OCI-LY3 (cell line): Measurements from ENCODE around the gene ZNF672.

ENCODE experiments used
- H2AFZ ChIP-seq: fragments of 200-600, 300-600 bp; shearing (Covaris generic); 2 replicates; pipeline ENCODE4 v1.6.0; 2014; ENCODE audit warnings: antibody characterized with exemption, low read depth, low read length
- H3K27ac ChIP-seq: fragments of 200-600, 300-600 bp; sonication (generic); 2 replicates; pipeline ENCODE4 v1.5.1; 2014; ENCODE audit warnings: mild to moderate bottlenecking, low read length, moderate library complexity, mixed read lengths
- H3K27me3 ChIP-seq: fragments of 200-600, 300-600 bp; sonication (generic); 2 replicates; pipeline ENCODE4 v1.6.1; 2014; ENCODE audit warnings: low read depth, low read length, mixed read lengths
- H3K36me3 ChIP-seq: fragments of 200-600, 300-600 bp; sonication (generic); replicated peaks from 2 replicates; pipeline ENCODE3; 2014; ENCODE audit warnings: low read depth, low read length, mixed read lengths
- H3K4me1 ChIP-seq: fragments of 300-600, 200-600 bp; sonication (generic); 2 replicates; pipeline ENCODE4 v1.6.1; 2014; ENCODE audit warnings: low read length, mixed read lengths
- H3K4me2 ChIP-seq: fragments of 200-600, 300-600 bp; sonication (generic); 2 replicates; pipeline ENCODE4 v1.6.1; 2014; ENCODE audit warnings: low read length, mixed read lengths
- H3K4me3 ChIP-seq: fragments of 300-600, 200-600 bp; sonication (generic); 2 replicates; pipeline ENCODE4 v1.5.1; 2014; ENCODE audit warnings: antibody characterized with exemption, mild to moderate bottlenecking, low read length, moderate library complexity
- H3K79me2 ChIP-seq: fragments of 300-600, 200-600 bp; shearing (Covaris generic); 2 replicates; pipeline ENCODE4 v1.6.1; 2014; ENCODE audit warnings: mild to moderate bottlenecking, low read length, mixed read lengths
- H3K9ac ChIP-seq: fragments of 300-600, 200-600 bp; shearing (Covaris generic); 2 replicates; pipeline ENCODE4 v1.6.0; 2014; ENCODE audit warnings: mild to moderate bottlenecking, low read length, moderate library complexity
- H3K9me3 ChIP-seq: fragments of 200-600, 300-600 bp; shearing (Covaris generic); 2 replicates; pipeline ENCODE4 v1.6.1; 2014; ENCODE audit warnings: low read length, mixed read lengths; ENCODE audit not compliant: insufficient read depth
- H4K20me1 ChIP-seq: fragments of 200-600, 300-600 bp; sonication (generic); 2 replicates; pipeline ENCODE4 v1.6.1; 2016; ENCODE audit warnings: low read length, mixed read lengths; ENCODE audit not compliant: insufficient read depth
- EZH2phosphoT487 ChIP-seq: fragments of 200-600 bp; shearing (Covaris generic); IDR thresholded peaks from 2 replicates; pipeline ENCODE4 v1.6.1; 2018; ENCODE audit warnings: antibody characterized with exemption, mixed run types, low read depth
- TF ChIP-seq, protein P1 (sequence below): fragments of 200-600, 300-600 bp; sonication (generic); IDR thresholded peaks from 2 replicates; pipeline ENCODE4 v1.5.1; 2014; ENCODE audit warnings: antibody characterized with exemption, low read length, low read depth

ZNF672 gene

DNA sequence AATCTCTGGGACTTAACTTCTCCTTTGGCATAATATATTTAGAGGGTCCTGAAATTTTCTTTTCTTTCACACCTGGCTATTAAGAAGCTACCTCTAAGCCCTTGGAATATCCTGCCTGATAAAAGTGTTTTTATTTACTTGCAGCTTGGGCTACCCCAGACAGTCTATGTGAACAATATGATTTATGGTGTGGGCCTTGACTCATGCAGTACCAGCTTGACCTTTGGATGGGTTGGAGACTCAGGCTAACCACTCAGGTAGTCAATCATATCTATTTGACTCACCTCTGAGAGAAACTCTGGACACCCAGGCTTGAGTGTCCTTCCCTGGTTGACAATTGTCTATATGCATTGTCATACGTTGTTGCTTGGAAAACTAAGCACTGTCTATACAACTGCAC, 54.6 kb downstream of the ZNF672 start:
- Histone ChIP-seq H3K4me2 (no peak overlapping the region), H3K27ac (no peak overlapping the region), H3K9me3 (no peaks in the 10 kb centered on the region), H3K79me2 (no peaks in the 10 kb centered on the region), H3K36me3 (no peaks in the 10 kb centered on the region), H3K4me1 (no peaks in the 10 kb centered on the region), H3K9ac (no peak overlapping the region), H3K27me3 (peaks cover 7% of the 10 kb centered on the region), H2AFZ (no peak overlapping the region), H3K4me3 (no peak overlapping the region), H4K20me1 (no peaks in the 10 kb centered on the region)
- TF ChIP-seq, protein P1, sequence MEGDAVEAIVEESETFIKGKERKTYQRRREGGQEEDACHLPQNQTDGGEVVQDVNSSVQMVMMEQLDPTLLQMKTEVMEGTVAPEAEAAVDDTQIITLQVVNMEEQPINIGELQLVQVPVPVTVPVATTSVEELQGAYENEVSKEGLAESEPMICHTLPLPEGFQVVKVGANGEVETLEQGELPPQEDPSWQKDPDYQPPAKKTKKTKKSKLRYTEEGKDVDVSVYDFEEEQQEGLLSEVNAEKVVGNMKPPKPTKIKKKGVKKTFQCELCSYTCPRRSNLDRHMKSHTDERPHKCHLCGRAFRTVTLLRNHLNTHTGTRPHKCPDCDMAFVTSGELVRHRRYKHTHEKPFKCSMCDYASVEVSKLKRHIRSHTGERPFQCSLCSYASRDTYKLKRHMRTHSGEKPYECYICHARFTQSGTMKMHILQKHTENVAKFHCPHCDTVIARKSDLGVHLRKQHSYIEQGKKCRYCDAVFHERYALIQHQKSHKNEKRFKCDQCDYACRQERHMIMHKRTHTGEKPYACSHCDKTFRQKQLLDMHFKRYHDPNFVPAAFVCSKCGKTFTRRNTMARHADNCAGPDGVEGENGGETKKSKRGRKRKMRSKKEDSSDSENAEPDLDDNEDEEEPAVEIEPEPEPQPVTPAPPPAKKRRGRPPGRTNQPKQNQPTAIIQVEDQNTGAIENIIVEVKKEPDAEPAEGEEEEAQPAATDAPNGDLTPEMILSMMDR, result no peak
- no peak for TF ChIP-seq EZH2phosphoT487

DNA sequence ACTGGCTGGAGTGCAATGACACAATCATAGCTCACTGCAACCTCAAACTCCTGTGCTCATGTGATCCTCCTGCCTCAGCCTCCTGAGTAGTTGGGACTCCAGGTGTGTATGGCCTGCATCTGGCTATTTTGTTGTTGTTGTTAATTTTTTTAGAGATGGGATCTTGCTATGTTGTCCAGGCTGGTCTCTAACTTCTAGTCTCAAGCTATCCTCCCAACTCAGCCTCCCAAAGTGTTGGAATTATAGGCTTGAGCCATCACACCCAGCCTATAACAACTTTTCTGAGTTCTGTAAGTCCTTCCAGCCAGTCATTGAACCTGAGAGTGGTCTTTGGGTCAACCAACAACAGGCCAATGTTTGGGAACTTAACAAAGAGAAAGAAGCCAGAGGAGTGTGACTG, 56.8 kb downstream of the ZNF672 start:
- Histone ChIP-seq H3K27me3 (peaks cover 21% of the 10 kb centered on the region), H3K36me3 (no peaks in the 10 kb centered on the region), H3K9ac (no peak overlapping the region), H2AFZ (no peak overlapping the region), H3K4me3 (no peak overlapping the region), H3K79me2 (no peaks in the 10 kb centered on the region), H4K20me1 (no peaks in the 10 kb centered on the region), H3K27ac (no peak overlapping the region), H3K9me3 (no peaks in the 10 kb centered on the region), H3K4me1 (no peaks in the 10 kb centered on the region), H3K4me2 (no peak overlapping the region)
- TF ChIP-seq, protein P1, result no peak
- no peak for TF ChIP-seq EZH2phosphoT487

DNA sequence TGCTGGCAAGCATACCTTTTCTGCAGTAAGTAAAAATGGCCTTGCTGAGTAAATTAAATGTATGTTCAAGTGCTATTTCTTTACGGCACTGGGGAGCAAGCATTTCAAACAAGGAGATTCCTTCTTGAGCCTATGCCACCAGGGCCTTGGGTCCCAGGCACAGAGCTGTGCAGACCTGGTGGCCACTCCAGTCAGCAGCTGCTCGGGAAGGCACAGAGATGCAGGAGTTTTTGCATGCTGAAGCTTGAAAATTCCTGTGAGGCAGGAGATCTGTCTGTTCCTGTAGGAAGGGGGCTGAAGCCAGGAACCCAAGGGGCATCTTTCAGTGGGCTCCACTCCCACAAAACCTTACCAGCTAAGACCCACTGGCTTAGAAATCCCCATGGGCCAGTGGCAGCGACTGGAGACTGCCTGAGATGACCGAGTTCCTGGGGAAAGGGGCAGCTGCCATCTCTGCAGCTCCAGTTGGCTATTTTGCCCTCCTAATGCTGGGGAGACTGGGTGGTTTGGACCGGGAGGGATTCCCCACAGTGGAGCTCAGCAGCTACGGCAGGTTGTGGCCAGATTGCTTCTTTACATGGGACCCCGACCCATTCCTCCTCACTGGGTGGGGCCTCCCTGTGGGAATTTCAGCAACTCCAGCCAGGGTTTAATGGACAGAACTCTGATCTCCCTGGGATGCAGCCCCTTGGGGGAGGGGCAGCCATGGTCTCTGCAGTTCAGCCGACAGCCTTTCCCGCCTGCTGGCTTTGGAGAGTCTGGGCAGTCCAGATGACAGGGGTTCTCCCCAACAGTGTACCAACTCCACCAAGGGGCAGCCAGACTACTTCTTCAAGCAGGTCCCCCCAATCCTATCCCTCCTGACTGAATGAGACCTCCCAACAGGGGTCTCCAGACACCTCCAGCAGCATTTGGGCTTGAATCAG, 59.7 kb downstream of the ZNF672 start:
- TF ChIP-seq EZH2phosphoT487, result no peak
- TF ChIP-seq, protein P1, result no peak
- H3K9ac ChIP-seq, result no peak overlapping the region
- H3K27ac ChIP-seq, result no peak overlapping the region
- H3K36me3 ChIP-seq, result no peaks in the 10 kb centered on the region
- no peak overlapping the region for H2AFZ ChIP-seq
- H4K20me1 ChIP-seq, result no peaks in the 10 kb centered on the region
- H3K4me3 ChIP-seq, result no peak overlapping the region
- H3K4me2 ChIP-seq, result no peak overlapping the region
- H3K9me3 ChIP-seq, result no peaks in the 10 kb centered on the region
- H3K27me3 ChIP-seq, result peaks cover 34% of the 10 kb centered on the region
- H3K4me1 ChIP-seq, result no peaks in the 10 kb centered on the region
- H3K79me2 ChIP-seq, result no peaks in the 10 kb centered on the region
